PC-3 (cell line): ENCODE results near the gene MACROD1. TPM values are rescaled to one million over a fixed set of nuclear protein-coding genes. Genes with fewer than 3 reads are reported as not detected.

Source experiments
- ATAC-seq: fragments of 200-7000 bp; cut with Tn5 transposase; 2 replicates; pipeline ENCODE4 v1.9.1; 2020; ENCODE audit warnings: mild to moderate bottlenecking, moderate library complexity
- BruUV-seq: library from RNA; stranded (reverse); fragments of 400-500 nt; replicated peaks from 2 replicates; lab custom pipeline; 2021; lab: Mats Ljungman, UMichigan
- CTCF ChIA-PET: fragments of 300-600 bp; sonication (Branson Sonifier 250); formaldehyde crosslinking; loops from one replicate; lab custom pipeline; 2022; ENCODE audit warnings: antibody characterized with exemption; lab: Charles Lee
- POLR2A ChIA-PET: fragments of 300-600 bp; sonication (Branson Sonifier 250); formaldehyde crosslinking; loops from one replicate; lab custom pipeline; 2022; ENCODE audit warnings: antibody characterized with exemption; ENCODE audit not compliant: unreplicated experiment; lab: Charles Lee
- DNase-seq: peaks from one replicate; pipeline ENCODE4 v3.0.0-alpha.2; 2015
- H2AFZ ChIP-seq: fragments of 300-600 bp; sonication (generic); 2 replicates; pipeline ENCODE4 v1.6.0; 2016; ENCODE audit warnings: antibody characterized with exemption, low read length
- H3F3A ChIP-seq: fragments of 300-600 bp; sonication (generic); one replicate; pipeline ENCODE4 v1.6.0; 2017; ENCODE audit warnings: antibody characterized with exemption, low read length, control low read depth, mild to moderate bottlenecking; ENCODE audit not compliant: unreplicated experiment
- H3K27ac ChIP-seq: fragments of 300-600 bp; sonication (generic); 2 replicates; pipeline ENCODE4 v1.5.1; 2016; ENCODE audit warnings: mild to moderate bottlenecking, low read length
- H3K27me3 ChIP-seq: fragments of 300-600 bp; sonication (generic); 2 replicates; pipeline ENCODE4 v1.6.1; 2016; ENCODE audit warnings: low read length, mixed read lengths
- H3K36me3 ChIP-seq: fragments of 300-600 bp; sonication (generic); 2 replicates; pipeline ENCODE4 v1.6.1; 2016; ENCODE audit warnings: low read depth, mixed run types, low read length, mixed read lengths
- H3K4me1 ChIP-seq: fragments of 300-600 bp; sonication (generic); 2 replicates; pipeline ENCODE4 v1.5.1; 2016; ENCODE audit warnings: low read length; ENCODE audit not compliant: insufficient read depth
- H3K4me2 ChIP-seq: fragments of 300-600 bp; sonication (generic); 2 replicates; pipeline ENCODE4 v1.6.0; 2016; ENCODE audit warnings: low read length
- H3K4me3 ChIP-seq: fragments of 300-600 bp; sonication (generic); 2 replicates; pipeline ENCODE4 v1.5.1; 2016; ENCODE audit warnings: mild to moderate bottlenecking, low read length, mixed read lengths
- H3K79me2 ChIP-seq: fragments of 300-600 bp; sonication (generic); 2 replicates; pipeline ENCODE4 v1.6.1; 2017; ENCODE audit warnings: low read length, mixed read lengths
- H3K9ac ChIP-seq: fragments of 300-600 bp; sonication (generic); 2 replicates; pipeline ENCODE4 v1.6.0; 2016; ENCODE audit warnings: mild to moderate bottlenecking, low read length
- H3K9me2 ChIP-seq: fragments of 300-600 bp; sonication (generic); replicated peaks from 2 replicates; pipeline ENCODE4 v1.6.1; 2016; ENCODE audit warnings: mixed run types, low read length, mixed read lengths
- H3K9me3 ChIP-seq: fragments of 300-600 bp; sonication (generic); 2 replicates; pipeline ENCODE4 v1.6.1; 2016; ENCODE audit warnings: low read length, mixed read lengths
- H4K20me1 ChIP-seq: fragments of 300-600 bp; sonication (generic); 2 replicates; pipeline ENCODE4 v1.6.1; 2016; ENCODE audit warnings: low read length, mixed read lengths
- EZH2 ChIP-seq: fragments of 300-600 bp; sonication (generic); IDR thresholded peaks from one replicate; pipeline ENCODE4 v1.6.1; 2017; ENCODE audit warnings: antibody characterized with exemption, mild to moderate bottlenecking, low read length; ENCODE audit not compliant: unreplicated experiment
- EZH2phosphoT487 ChIP-seq: fragments of 300-600 bp; sonication (generic); IDR thresholded peaks from 2 replicates; pipeline ENCODE4 v1.6.1; 2018; ENCODE audit warnings: mild to moderate bottlenecking, antibody characterized with exemption, low read length, borderline replicate concordance
- intact Hi-C: fragments of 100-400 bp; cut with micrococcal nuclease; formaldehyde crosslinking; loops from 2 replicates; pipeline ENCODE4 v1.9.0; 2023
- total RNA-seq: library from RNA; depleted of rRNA; stranded (reverse); fragments of >200 nt; gene quantifications from 2 replicates; pipeline ENCODE4 v1.2.3, GENCODE V29; 2014
- TF ChIP-seq, protein P1 (sequence below): fragments of 300-600 bp; sonication (generic); conservative IDR thresholded peaks from 2 replicates; pipeline ENCODE4 v1.5.1; 2017; ENCODE audit warnings: antibody characterized with exemption, low read depth, mild to moderate bottlenecking, low read length

MACROD1 gene
- total RNA-seq, 1 experiment from 2014 or later, result 71.4 TPM

DNA sequence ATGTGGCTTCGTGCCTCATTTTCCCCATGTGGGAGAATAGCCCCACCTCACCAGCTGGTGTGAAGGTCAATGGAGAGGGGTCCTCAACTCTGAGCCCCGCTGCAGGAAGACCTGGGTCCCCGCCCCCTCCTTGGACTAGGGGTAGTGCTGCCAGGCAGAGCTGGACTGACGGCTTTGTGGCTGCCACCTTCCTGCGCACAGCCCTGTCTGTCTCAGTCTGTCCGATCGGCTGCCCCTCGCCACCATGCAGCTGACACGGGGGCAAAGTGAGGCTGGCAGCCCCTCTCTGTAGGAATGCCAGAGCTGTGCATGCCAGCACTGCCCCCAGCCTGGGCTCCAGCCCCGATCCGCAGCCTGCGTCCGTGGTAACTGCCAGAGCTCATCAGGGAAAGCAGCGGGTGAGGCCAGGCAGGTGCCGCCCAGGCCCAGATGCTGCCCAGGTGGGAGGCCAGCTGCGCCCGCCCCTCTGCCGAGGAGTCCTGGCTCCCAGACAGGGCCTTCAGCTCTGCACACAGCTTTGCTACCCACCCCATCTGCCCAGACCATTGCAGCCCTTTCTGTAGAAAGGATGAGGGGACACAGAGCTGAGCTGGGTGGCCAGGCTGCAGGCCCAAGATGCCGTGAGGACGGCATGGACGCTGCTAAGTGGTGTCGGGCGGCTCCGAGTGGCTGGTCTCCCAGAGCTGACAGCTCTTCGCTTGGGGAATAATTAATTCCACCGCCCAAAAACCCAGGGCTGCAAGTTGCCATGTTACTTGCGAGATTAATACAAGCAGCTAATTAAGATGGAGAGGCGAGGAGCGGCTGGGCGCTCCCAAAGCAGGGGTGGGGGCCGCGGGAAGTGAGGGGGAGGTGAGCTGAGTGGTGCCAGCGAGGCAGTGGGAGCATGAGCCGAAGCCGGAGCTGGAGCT lies 149.7 kb downstream of the MACROD1 start:
- DNase-seq (no peak), ATAC-seq (no peak)
- H3K4me1 ChIP-seq, result no peaks in the 10 kb centered on the region
- H3K9me3 ChIP-seq, result no peaks in the 10 kb centered on the region
- no peaks in the 10 kb centered on the region for H3K79me2 ChIP-seq
- intact Hi-C loops, result no loop called here
- no TSS peak for BruUV-seq
- H3K27ac ChIP-seq, result no peak overlapping the region
- no peaks in the 10 kb centered on the region for H3K27me3 ChIP-seq
- TF ChIP-seq EZH2 (no peak), EZH2phosphoT487 (no peak)
- TF ChIP-seq, protein P1, sequence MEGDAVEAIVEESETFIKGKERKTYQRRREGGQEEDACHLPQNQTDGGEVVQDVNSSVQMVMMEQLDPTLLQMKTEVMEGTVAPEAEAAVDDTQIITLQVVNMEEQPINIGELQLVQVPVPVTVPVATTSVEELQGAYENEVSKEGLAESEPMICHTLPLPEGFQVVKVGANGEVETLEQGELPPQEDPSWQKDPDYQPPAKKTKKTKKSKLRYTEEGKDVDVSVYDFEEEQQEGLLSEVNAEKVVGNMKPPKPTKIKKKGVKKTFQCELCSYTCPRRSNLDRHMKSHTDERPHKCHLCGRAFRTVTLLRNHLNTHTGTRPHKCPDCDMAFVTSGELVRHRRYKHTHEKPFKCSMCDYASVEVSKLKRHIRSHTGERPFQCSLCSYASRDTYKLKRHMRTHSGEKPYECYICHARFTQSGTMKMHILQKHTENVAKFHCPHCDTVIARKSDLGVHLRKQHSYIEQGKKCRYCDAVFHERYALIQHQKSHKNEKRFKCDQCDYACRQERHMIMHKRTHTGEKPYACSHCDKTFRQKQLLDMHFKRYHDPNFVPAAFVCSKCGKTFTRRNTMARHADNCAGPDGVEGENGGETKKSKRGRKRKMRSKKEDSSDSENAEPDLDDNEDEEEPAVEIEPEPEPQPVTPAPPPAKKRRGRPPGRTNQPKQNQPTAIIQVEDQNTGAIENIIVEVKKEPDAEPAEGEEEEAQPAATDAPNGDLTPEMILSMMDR, result no peak
- H2AFZ ChIP-seq, result no peak overlapping the region
- no peaks in the 10 kb centered on the region for H3K9me2 ChIP-seq
- H4K20me1 ChIP-seq, result no peaks in the 10 kb centered on the region
- no peaks in the 10 kb centered on the region for H3F3A ChIP-seq
- no peak overlapping the region for H3K4me3 ChIP-seq
- H3K9ac ChIP-seq, result no peak overlapping the region
- H3K4me2 ChIP-seq, result no peak overlapping the region
- H3K36me3 ChIP-seq, result no peaks in the 10 kb centered on the region
- ChIA-PET CTCF (no interaction called here), POLR2A (interaction anchor here (0.6 kb wide), 1 partner anchor 53 kb away, joined by 3 read pairs; no protein-coding TSS in a partner anchor)

DNA sequence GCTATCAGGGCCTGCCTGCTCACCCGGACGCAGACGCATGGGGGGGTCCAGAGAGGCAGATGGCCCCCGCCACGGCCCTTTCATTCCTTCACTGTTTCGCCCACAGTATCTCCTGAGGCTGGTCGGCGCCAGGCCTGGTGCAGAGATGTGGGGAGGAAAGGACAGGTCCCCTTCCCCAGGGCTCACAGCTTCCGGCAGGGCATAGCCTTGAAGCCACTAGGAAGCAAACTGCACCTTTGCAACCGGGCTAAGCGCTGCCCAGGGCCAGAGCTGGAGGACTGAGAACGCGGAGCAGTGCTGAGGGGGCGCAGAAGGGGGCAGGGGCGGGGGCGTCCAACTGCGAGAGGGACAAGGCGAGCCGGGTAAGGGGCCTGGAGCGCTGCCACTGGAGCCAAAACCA lies 150.4 kb downstream of the MACROD1 start:
- no peaks in the 10 kb centered on the region for H3K4me1 ChIP-seq
- ATAC-seq (no peak), DNase-seq (no peak)
- TF ChIP-seq, protein P1, result no peak
- no peak for TF ChIP-seq EZH2
- no peak for TF ChIP-seq EZH2phosphoT487
- no TSS peak for BruUV-seq
- H3F3A ChIP-seq, result no peaks in the 10 kb centered on the region
- H3K9me2 ChIP-seq, result no peaks in the 10 kb centered on the region
- no peaks in the 10 kb centered on the region for H3K36me3 ChIP-seq
- no peak overlapping the region for H3K4me3 ChIP-seq
- H3K79me2 ChIP-seq, result no peaks in the 10 kb centered on the region
- ChIA-PET POLR2A (interaction anchor here (0.6 kb wide), 1 partner anchor 53 kb away, joined by 3 read pairs; no protein-coding TSS in a partner anchor), CTCF (interaction anchor here (0.6 kb wide), 1 partner anchor 285 kb away, joined by 6 read pairs; no protein-coding TSS in a partner anchor)
- intact Hi-C loops, result no loop called here
- H3K9me3 ChIP-seq, result no peaks in the 10 kb centered on the region
- H4K20me1 ChIP-seq, result no peaks in the 10 kb centered on the region
- H2AFZ ChIP-seq, result no peak overlapping the region
- H3K27ac ChIP-seq, result no peak overlapping the region
- no peaks in the 10 kb centered on the region for H3K27me3 ChIP-seq
- H3K4me2 ChIP-seq, result no peak overlapping the region
- H3K9ac ChIP-seq, result no peak overlapping the region

DNA sequence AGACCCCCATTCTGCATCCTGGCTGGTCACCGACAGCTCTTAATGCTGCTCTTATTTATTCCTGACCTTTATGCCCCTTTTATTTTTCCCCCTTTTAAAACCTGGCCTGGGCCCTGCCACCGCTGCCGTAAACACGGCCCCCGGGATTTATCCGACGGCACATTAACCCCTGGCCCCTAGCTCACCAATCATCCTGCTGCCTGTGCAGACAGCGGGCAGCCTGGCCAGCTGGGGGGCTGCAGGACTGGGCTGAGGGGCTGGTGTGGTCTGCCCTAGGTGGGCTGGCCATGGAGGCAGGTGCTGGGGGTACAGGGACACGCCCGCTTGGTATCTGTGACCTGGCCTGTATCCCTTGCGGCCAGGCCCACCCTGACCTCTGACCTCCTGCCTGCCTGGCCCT lies 151.6 kb downstream of the MACROD1 start:
- Histone ChIP-seq H3K79me2 (no peaks in the 10 kb centered on the region), H3K4me2 (no peak overlapping the region), H3F3A (no peaks in the 10 kb centered on the region), H4K20me1 (no peaks in the 10 kb centered on the region), H3K36me3 (no peaks in the 10 kb centered on the region), H3K9me3 (no peaks in the 10 kb centered on the region), H3K27me3 (no peaks in the 10 kb centered on the region), H3K9me2 (no peaks in the 10 kb centered on the region), H2AFZ (no peak overlapping the region), H3K4me3 (no peak overlapping the region), H3K4me1 (no peaks in the 10 kb centered on the region), H3K27ac (no peak overlapping the region), H3K9ac (no peak overlapping the region)
- ChIA-PET POLR2A (no interaction called here), CTCF (no interaction called here)
- DNase-seq (no peak), ATAC-seq (no peak)
- BruUV-seq, result no TSS peak
- TF ChIP-seq EZH2phosphoT487, result no peak
- TF ChIP-seq EZH2, result no peak
- TF ChIP-seq, protein P1, result no peak
- intact Hi-C loops, result no loop called here
